ENCODE data around the gene FAHD2B. TPM values are rescaled to one million over a fixed set of nuclear protein-coding genes. Genes with fewer than 3 reads are reported as not detected.
"Not testable (repeated sequence)": the region's sequence is repeated elsewhere in the genome, so short reads cannot be mapped to it uniquely, and the experiment has no call there.

The FAHD2B gene
- 1 to 10 TPM in 3 of 4 donors, under 1 TPM in 1; 0.60 to 6.2 (median 3.7) TPM for total RNA-seq

DNA sequence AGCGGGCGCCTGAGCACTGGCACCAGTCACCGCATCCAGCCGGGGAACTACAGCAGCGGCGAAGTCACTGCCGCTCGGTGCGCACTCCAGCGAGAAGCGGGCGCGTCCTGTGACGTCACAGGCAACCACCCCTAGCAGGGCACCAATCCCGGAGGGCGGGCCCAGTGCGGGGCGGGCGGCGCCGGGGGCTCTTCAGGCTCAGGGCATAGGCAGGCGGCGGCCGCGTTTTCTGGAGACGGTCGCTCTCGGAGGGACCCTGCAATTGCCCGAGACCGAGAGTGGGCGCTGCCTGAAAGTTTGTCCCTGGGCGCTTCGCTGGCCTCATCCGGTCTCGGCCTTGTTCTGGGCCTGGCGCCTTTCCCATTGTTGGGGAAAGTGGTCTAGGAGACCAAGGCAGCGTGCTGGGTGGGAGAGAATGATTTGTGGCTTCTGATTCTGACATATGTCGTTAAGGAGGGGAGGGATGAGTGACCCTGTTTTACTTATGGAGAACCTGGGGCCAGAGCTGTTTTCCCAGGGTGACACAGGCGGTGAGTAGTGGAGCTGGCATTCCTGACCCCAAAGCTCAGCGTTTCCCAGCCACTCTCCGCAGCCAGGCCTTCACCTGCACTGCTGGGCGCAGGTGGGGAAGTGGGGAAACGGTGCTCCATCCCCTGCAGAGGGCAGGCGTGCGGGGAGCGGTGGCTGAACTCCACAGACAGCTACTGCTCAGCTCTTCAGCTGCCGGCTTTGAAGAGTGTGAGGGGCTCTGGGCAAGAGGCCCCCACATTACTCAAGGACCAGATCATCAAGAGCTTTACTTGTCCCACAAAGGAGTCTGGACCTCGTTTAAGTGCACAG lies at the start of gene FAHD2B:
Gene FAHD2B (minus strand): TSS at position 111 of the 840 bp plus-strand sequence. CDS start 3,176 bp downstream, outside the sequence.
- peak; percentile 91 for DNase-seq
- H3K36me3 ChIP-seq; intact Hi-C loops (cut with DNase I; ENCODE audit: low total_unique reads); H3K9me3 ChIP-seq; H3K27me3 ChIP-seq; H3K4me1 ChIP-seq: not testable (repeated sequence)
- 6% methylated on average over 19 of the region's 48 CpGs; no CpG with 5 or more reads in 1 of the 2 donors for WGBS, 2 donors (ENCODE audit: low coverage in 1 of 2)
- peak within 1 kb of the TSS in 3 of 4 donors; percentile 29 to 56 (median 32) for H3K4me3 ChIP-seq
- H3K27ac ChIP-seq = peak within 1 kb of the TSS; percentile 37 to 79 (median 72)
- in situ Hi-C loops (cut with MboI; ENCODE audit: low pct_ligation_motif_present in 1 of 4, low pct_unique_long_range_greater_than_20kb in 1 of 4, low sequenced_read_pairs in 3 of 4) = loop anchor here in 1 of 4 donors (25.0 kb wide), 1 partner anchor 258 kb away; the partner anchor contains the start of gene ANKRD23

DNA sequence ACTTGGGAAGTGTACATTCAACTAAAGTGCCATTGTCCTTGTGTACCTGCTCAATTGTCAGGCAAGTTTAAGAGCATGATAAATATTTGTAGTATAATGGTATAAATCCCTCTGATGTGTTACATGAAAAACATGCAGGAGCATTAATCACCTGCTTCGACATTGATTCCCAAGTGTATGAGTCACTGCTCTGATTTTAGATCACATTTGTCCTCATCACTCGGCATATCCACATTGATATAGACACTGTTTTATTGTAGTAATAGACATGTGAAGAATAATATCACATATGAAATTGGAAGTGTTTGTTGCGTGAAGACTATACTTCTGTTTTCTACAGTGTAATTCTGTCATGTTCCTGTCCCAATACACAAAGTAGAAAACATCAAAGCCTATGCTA lies 49.3 kb upstream of the FAHD2B start:
- intact Hi-C loops (cut with DNase I; ENCODE audit: low total_unique reads); DNase-seq; H3K4me1 ChIP-seq; H3K4me3 ChIP-seq; H3K36me3 ChIP-seq; H3K27ac ChIP-seq; H3K9me3 ChIP-seq; in situ Hi-C loops (cut with MboI; ENCODE audit: low pct_ligation_motif_present in 1 of 4, low pct_unique_long_range_greater_than_20kb in 1 of 4, low sequenced_read_pairs in 3 of 4); H3K27me3 ChIP-seq: not testable (repeated sequence)
- WGBS, 2 donors (ENCODE audit: low coverage in 1 of 2) = 64 to 85% methylated on average over 3 of the region's 3 CpGs

- H3K27ac ChIP-seq; H3K4me1 ChIP-seq; intact Hi-C loops (cut with DNase I; ENCODE audit: low total_unique reads); DNase-seq; H3K9me3 ChIP-seq; H3K4me3 ChIP-seq; H3K36me3 ChIP-seq; in situ Hi-C loops (cut with MboI; ENCODE audit: low pct_ligation_motif_present in 1 of 4, low pct_unique_long_range_greater_than_20kb in 1 of 4, low sequenced_read_pairs in 3 of 4); H3K27me3 ChIP-seq: not testable (repeated sequence)
- WGBS, 2 donors (ENCODE audit: low coverage in 1 of 2) = 95 to 100% methylated on average over 2 of the region's 2 CpGs
Measured at GRCh38 chr2:97129090-97129489, 34.4 kb upstream of the FAHD2B start.

- in situ Hi-C loops (cut with MboI; ENCODE audit: low pct_ligation_motif_present in 1 of 4, low pct_unique_long_range_greater_than_20kb in 1 of 4, low sequenced_read_pairs in 3 of 4) = loop anchor here in 3 of 4 donors (25.0 kb wide), 2 partner anchors 102 to 152 kb away; no protein-coding TSS in a partner anchor
- Histone ChIP-seq H3K4me3 (peak overlapping the region; percentile 49 to 68 (median 56)), H3K27ac (peak overlapping the region; percentile 92 to 99 (median 98))
- H3K27me3 ChIP-seq; intact Hi-C loops (cut with DNase I; ENCODE audit: low total_unique reads); H3K9me3 ChIP-seq; H3K4me1 ChIP-seq; DNase-seq; H3K36me3 ChIP-seq: not testable (repeated sequence)
- 0% methylated on average over 5 of the region's 18 CpGs; no CpG with 5 or more reads in 1 of the 2 donors for WGBS, 2 donors (ENCODE audit: low coverage in 1 of 2)
Measured at GRCh38 chr2:97113882-97114255, 19.2 kb upstream of the FAHD2B start.

GRCh38 chr2:97113050-97113881 lies 18.6 kb upstream of the FAHD2B start, which contains the start of gene ANKRD36:
TSS of gene ANKRD36 (plus strand) at chr2:97113153. CDS start at chr2:97113740, 587 bp downstream.
- peak; percentile 84 for DNase-seq
- H3K9me3 ChIP-seq; H3K36me3 ChIP-seq; H3K4me1 ChIP-seq; intact Hi-C loops (cut with DNase I; ENCODE audit: low total_unique reads); H3K27me3 ChIP-seq: not testable (repeated sequence)
- in situ Hi-C loops (cut with MboI; ENCODE audit: low pct_ligation_motif_present in 1 of 4, low pct_unique_long_range_greater_than_20kb in 1 of 4, low sequenced_read_pairs in 3 of 4) = loop anchor here in 3 of 4 donors (25.0 kb wide), 2 partner anchors 101 to 151 kb away; no protein-coding TSS in a partner anchor
- WGBS, 2 donors (ENCODE audit: low coverage in 1 of 2) = 1% methylated on average over 23 of the region's 74 CpGs; no CpG with 5 or more reads in 1 of the 2 donors
- TF ChIP-seq CTCF (IDR thresholded peaks at IDR 0.05) = peak in 4 of 5 experiments; percentile 36 to 65 (median 59)
- peak; percentile 46 to 79 (median 71) for TF ChIP-seq POLR2AphosphoS5 (IDR thresholded peaks at IDR 0.05)
- peak; percentile 86 for TF ChIP-seq POLR2A (IDR thresholded peaks at IDR 0.05)
- Histone ChIP-seq H3K27ac (peak within 1 kb of the TSS; percentile 92 to 99 (median 98)), H3K4me3 (peak within 1 kb of the TSS; percentile 49 to 68 (median 56))

Data from transverse colon (tissue), 4 donors.